GM19043 (cell line): Measurements from ENCODE around the gene HEATR5A.
"Not testable (repeated sequence)": the region's sequence is repeated elsewhere in the genome, so short reads cannot be mapped to it uniquely, and the experiment has no call there.

Source experiments
- ATAC-seq: cut with Tn5 transposase; IDR thresholded peaks from one replicate; pipeline ENCODE4 v1.9.1; 2021; ENCODE audit warnings: low read depth; ENCODE audit not compliant: unreplicated experiment

Gene HEATR5A

GRCh38 chr14:31261859-31262731 lies 158.3 kb downstream of the HEATR5A start:
- ATAC-seq = no peak

GRCh38 chr14:31261523-31261858 lies 158.9 kb downstream of the HEATR5A start:
- no peak for ATAC-seq

GRCh38 chr14:31259040-31259435 lies 161.3 kb downstream of the HEATR5A start:
- not testable (repeated sequence) for ATAC-seq

GRCh38 chr14:31258427-31259039 lies 161.8 kb downstream of the HEATR5A start:
- no peak for ATAC-seq

- ATAC-seq = not testable (repeated sequence)
Observed at GRCh38 chr14:31257554-31258426, 162.6 kb downstream of the HEATR5A start.

DNA sequence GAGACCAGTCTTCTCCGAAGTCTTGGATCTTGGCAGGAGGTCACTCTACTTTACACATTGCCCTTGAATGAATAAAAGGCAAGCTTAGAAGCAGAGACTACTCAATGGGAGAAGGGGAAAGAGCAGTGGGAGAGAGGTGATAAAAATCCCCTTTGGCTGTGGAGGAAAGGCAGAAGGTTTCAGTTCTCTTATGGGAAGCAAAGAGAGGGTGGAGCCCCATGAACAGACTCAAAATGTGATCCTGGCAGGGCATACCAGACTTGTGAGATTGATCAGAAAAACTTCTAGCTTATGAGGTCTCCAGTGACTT lies 163.2 kb downstream of the HEATR5A start:
- no peak for ATAC-seq

- ATAC-seq = no peak
Observed at GRCh38 chr14:31256534-31257243, 163.7 kb downstream of the HEATR5A start.

DNA sequence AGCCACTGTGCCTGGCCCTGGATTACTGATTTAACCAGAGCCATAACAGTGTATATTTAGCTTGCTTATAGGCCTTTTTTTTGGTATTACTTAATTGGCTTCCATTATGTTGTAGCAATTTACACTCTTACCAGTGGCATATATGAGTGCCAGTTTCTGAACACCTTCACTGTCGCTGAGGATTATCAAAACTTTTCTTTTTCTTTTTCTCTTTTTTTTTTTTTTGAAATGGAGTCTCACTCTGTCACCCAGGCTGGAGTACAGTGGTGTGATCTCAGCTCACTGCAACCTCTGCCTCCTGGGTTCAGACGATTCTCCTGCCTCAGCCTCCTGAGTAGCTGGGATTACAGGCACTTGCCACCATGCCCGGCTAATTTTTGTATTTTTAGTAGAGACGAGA lies 164.4 kb downstream of the HEATR5A start:
- not testable (repeated sequence) for ATAC-seq

- ATAC-seq = no peak
Observed at GRCh38 chr14:31255286-31255685, 165.1 kb downstream of the HEATR5A start.

GRCh38 chr14:31253746-31254471 lies 166.4 kb downstream of the HEATR5A start:
- ATAC-seq = no peak

DNA sequence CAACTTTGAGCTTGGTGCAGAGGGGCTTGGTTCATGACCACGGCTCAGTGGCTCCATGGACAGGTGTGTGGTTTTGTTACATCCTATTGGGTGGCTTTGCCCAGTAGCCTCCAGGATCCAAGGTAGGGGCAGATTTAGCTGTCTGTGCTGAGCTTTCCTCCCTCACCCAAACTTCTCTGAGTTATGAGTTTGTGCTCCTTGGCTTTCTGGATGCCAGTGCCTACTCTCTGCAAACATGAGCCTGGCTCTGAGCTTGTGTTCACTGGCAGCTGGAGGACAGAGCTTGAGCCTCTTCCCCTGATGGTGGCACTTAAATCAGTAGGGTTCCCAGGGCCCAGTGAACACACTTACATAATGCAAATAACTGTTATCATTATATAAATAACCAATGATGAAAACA lies 167.5 kb downstream of the HEATR5A start:
- ATAC-seq = no peak

DNA sequence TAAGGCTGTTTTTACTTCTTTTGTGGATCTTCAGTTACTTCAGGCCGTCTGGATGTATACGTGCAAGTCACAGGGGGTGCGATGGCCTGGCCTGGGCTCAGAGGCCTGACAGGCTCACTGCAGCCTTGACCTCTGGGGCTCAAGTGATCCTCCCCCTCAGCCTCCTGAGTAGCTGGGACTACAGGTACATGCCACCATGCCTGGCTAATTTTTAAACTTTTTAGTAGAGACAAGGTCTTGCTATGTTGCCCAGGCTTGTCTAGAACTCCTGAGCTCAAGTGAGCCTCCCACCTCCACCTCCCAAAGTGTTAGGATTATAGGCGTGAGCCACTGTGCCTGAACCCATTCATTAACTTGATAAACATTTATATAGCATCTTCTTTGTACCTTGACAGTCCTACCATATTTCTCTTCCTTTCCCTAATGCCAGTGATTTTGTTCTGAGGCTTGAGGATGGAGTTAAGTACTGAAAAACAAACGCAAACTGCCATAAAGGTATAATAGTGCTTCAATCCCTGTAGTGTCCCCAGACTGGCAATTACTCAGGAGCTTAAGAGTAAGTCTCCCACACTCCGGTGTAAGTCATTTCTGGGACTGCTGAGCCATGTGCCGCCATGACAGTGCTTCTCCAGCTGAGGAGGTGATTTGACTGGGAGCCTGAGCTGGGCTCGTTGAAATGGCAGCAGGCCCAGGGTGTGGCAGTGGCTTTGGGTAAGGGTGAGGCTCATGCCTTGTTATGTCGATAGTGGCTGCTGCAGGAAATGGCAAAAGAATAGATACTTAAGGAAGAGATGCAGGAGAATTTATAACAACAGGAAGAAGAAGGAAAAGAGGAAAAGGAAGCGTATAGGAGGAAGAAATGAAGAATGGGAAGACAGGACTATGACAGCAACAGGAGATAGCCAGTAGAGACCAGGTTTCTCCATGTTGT lies 169.1 kb downstream of the HEATR5A start:
- no peak for ATAC-seq

DNA sequence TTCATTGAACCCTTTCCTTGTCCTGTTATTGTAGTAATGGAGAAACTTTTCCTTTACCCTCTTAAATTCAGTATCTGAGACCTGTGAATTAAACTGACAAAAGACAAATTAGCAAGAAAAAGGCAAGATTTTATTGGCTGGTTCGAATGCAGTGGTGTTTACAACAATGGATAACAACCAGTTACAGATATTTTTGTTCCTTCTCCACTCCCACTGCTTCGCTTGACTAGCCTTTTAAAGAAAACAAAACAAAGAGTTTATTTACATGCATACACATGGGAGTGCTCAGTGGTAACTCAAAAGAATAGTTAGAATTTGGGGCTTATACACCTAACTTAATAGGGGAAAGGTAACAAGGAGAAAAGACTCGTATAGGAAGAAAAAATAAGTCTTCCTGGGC lies 175.7 kb downstream of the HEATR5A start:
- no peak for ATAC-seq

GRCh38 chr14:31243860-31244259 lies 176.5 kb downstream of the HEATR5A start:
- no peak for ATAC-seq

DNA sequence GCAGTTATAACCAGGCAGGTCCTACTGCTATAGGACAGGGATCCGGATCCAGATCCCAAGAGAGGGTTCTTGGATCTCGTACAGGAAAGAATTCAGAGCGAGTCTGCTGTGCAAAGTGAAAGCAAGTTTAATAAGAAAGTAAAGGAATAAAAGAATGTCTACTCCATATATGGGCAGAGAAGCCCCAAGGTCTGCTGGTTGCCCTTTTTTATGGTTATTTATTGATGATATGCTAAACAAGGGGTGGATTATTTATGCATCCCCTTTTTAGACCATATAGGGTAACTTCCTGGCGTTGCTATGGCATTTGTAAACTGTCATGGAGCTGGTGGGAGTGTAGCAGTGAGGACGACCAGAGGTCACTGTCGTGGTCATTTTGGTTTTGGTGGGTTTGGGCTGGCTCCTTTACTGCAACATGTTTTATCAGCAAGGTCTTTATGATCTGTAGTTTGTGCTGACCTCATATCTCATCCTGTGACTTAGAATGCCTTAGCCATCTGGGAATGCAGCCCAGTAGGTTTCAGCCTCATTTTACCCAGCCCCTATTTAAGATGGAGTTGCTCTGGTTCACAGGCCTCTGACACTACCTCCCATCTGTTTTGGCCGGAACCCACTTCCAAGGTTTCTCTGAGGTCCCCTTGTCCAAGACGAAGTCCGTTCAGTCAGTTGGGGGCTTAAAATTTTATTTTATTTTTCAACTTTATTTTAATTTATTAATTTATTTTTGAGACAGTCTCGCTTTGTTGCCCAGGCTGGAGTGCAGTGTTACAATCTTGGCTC lies 178.0 kb downstream of the HEATR5A start:
- not testable (repeated sequence) for ATAC-seq
